ENCODE data around the gene ANKRD40.

ANKRD40 gene

GRCh38 chr17:50645748-50646682 is 61.7 kb downstream of the ANKRD40 start:
- DNase-seq = no peak
